K562 (cell line): Measurements from ENCODE around the gene EFNA5.

ENCODE experiments used
- CTCF ChIP-seq, 3 experiments: IDR thresholded peaks in 2 of 3; conservative IDR thresholded peaks in 1 of 3; 2 replicates each; pipeline ENCODE4 v1.5.1; 2011 to 2012; ENCODE audit warnings: low read length in 3 of 3, mild to moderate bottlenecking in 3 of 3, control low read depth in 2 of 3, improper control_type of control experiment in 1 of 3, inconsistent platforms in 1 of 3, low read depth in 1 of 3, mixed read lengths in 1 of 3, moderate library complexity in 1 of 3; ENCODE audit not compliant: insufficient read depth in 2 of 3
- HDAC6 ChIP-seq: IDR thresholded peaks from 2 replicates; pipeline ENCODE4 v1.6.1; 2012; ENCODE audit warnings: low read depth, mild to moderate bottlenecking, control low read depth, inconsistent platforms, low read length, moderate library complexity
- NR1H2 ChIP-seq: sonication (generic); formaldehyde crosslinking; IDR thresholded peaks from 2 replicates; pipeline ENCODE4 v1.4.0; 2020; ENCODE audit warnings: mild to moderate bottlenecking, missing genetic modification reagents
- ZBTB43 ChIP-seq: sonication (generic); formaldehyde crosslinking; IDR thresholded peaks from 2 replicates; pipeline ENCODE4 v1.8.0; 2023; ENCODE audit warnings: mild to moderate bottlenecking, missing genetic modification reagents

- TF ChIP-seq CTCF (IDR thresholded peaks at IDR 0.05 in 2 of 3, conservative IDR thresholded peaks at IDR 0.05 in 1 of 3; ENCODE audit: insufficient read depth in 2 of 3, low read depth in 1 of 3, low read length in 3 of 3) = no peak
- no peak for TF ChIP-seq HDAC6
- TF ChIP-seq ZBTB43 = no peak
- TF ChIP-seq NR1H2 (CRISPR knock-in tag) = no peak
Observed at GRCh38 chr5:107654827-107655226, 15.9 kb downstream of the EFNA5 start.
